BJ (cell line): Measurements from ENCODE around the gene RSPH10B2. TPM values are rescaled to one million over a fixed set of nuclear protein-coding genes. Genes with fewer than 3 reads are reported as not detected.
"Not testable (repeated sequence)": the region's sequence is repeated elsewhere in the genome, so short reads cannot be mapped to it uniquely, and the experiment has no call there.

Source experiments
- CTCF ChIA-PET: fragments of 350-600 bp; formaldehyde crosslinking; extraction: SDS; loops from one replicate; lab custom pipeline; 2021; ENCODE audit warnings: antibody characterized with exemption, inconsistent platforms; lab: Yijun Ruan, JAX
- POLR2A ChIA-PET: fragments of 300-600 bp; sonication (Branson Sonifier 250); formaldehyde crosslinking; extraction: SDS; loops from one replicate; lab custom pipeline; 2021; ENCODE audit warnings: antibody characterized with exemption; lab: Charles Lee
- DNase-seq: peaks from one replicate; pipeline ENCODE4 v3.0.0-alpha.2; 2011; ENCODE audit warnings: low read depth
- H3K27me3 ChIP-seq: 2 replicates; pipeline ENCODE4 v1.6.0; 2011; ENCODE audit warnings: low read length; ENCODE audit not compliant: control insufficient read depth, insufficient read depth
- H3K36me3 ChIP-seq: 2 replicates; pipeline ENCODE4 v1.5.1; 2011; ENCODE audit warnings: low read length; ENCODE audit not compliant: control insufficient read depth, insufficient read depth
- H3K4me3 ChIP-seq: 2 replicates; pipeline ENCODE4 v1.5.1; 2011; ENCODE audit warnings: low read depth, mild to moderate bottlenecking, control low read depth, low read length
- polyA plus RNA-seq: library from polyadenylated mRNA; depleted of rRNA; stranded (reverse); fragments of >200 nt; gene quantifications from 2 replicates; pipeline ENCODE4 v1.2.3, GENCODE V29; 2011
- TF ChIP-seq, protein P1 (sequence below): IDR thresholded peaks from 2 replicates; pipeline ENCODE4 v1.5.1; 2011; ENCODE audit warnings: low read depth, mild to moderate bottlenecking, control low read depth, inconsistent platforms, low read length, moderate library complexity; ENCODE audit not compliant: insufficient read depth

The RSPH10B2 gene
- polyA plus RNA-seq, 1 experiment = not detected

DNA sequence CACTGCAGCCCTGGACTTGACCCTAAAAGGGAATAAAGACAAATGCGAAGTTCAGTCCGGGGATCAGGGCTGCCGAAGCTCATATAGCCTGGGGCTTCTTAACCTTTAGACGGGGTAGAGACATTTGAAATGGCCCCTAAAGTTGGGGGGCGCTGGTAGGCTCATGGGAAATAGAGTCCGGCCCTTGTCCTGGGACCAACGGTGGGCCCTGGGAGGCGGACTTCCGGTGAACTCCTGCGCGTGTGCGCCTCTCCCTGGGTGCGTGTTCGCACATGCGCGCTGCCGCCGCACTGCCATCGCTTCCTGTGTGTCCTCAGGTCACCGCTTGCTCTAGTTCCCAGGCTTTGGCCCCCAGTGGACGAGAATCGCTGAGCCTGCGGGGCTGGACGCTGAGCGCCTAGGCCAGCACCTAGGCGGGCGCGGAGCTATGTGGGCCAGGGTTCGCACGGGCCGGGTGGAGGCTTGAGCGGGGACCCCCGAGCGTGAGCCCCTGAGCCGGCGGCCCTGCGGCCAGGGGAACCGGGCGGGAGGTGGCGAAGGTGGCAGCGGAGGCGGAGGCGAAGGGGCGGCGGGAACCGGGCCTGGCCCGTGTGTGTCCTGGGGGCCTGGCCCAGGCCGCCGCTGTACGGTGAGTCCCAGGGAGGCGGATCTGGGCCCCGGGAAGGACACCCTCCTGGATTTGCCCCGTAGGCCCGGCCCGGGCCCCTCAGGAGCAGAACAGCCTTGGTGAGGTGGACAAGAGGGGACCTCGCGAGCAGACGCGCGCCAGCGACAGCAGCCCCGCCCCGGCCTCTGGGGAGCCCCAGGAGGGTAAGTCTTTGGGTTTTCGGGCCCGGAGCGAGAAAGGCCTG is 24.2 kb upstream of the RSPH10B2 start:
- TF ChIP-seq, protein P1, sequence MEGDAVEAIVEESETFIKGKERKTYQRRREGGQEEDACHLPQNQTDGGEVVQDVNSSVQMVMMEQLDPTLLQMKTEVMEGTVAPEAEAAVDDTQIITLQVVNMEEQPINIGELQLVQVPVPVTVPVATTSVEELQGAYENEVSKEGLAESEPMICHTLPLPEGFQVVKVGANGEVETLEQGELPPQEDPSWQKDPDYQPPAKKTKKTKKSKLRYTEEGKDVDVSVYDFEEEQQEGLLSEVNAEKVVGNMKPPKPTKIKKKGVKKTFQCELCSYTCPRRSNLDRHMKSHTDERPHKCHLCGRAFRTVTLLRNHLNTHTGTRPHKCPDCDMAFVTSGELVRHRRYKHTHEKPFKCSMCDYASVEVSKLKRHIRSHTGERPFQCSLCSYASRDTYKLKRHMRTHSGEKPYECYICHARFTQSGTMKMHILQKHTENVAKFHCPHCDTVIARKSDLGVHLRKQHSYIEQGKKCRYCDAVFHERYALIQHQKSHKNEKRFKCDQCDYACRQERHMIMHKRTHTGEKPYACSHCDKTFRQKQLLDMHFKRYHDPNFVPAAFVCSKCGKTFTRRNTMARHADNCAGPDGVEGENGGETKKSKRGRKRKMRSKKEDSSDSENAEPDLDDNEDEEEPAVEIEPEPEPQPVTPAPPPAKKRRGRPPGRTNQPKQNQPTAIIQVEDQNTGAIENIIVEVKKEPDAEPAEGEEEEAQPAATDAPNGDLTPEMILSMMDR = no peak
- ChIA-PET POLR2A (no interaction called here), CTCF (interaction anchor here (0.6 kb wide), 1 partner anchor 10 kb away, joined by 3 read pairs; no protein-coding TSS in a partner anchor)
- DNase-seq = peak; percentile 55
- Histone ChIP-seq H3K36me3 (peaks cover 2% of the 10 kb centered on the region; the same call in 1 of the 2 replicates), H3K27me3 (no peaks in the 10 kb centered on the region), H3K4me3 (peak overlapping the region; percentile 97)

DNA sequence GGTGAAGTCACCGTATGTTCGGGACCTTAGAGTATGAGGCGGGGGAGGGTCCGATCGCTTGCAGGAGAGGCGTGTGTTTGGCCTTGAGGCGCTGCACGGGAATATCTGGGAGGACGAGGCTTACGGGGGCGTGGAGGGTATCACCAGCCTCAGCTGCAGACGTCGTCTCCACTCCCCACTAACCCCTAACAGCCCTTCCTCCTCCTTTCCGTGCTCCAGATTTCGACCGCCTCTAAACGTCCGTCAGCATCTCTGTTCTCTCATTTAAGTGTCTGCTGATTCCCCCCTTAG is 23.6 kb upstream of the RSPH10B2 start:
- no peak for DNase-seq
- CTCF ChIA-PET = interaction anchor here (0.6 kb wide), 1 partner anchor 9 kb away, joined by 3 read pairs; no protein-coding TSS in a partner anchor
- POLR2A ChIA-PET = no interaction called here
- H3K4me3 ChIP-seq = peak overlapping the region; percentile 97
- TF ChIP-seq, protein P1 = no peak
- no peaks in the 10 kb centered on the region for H3K27me3 ChIP-seq
- peaks cover 2% of the 10 kb centered on the region; the same call in 1 of the 2 replicates for H3K36me3 ChIP-seq

DNA sequence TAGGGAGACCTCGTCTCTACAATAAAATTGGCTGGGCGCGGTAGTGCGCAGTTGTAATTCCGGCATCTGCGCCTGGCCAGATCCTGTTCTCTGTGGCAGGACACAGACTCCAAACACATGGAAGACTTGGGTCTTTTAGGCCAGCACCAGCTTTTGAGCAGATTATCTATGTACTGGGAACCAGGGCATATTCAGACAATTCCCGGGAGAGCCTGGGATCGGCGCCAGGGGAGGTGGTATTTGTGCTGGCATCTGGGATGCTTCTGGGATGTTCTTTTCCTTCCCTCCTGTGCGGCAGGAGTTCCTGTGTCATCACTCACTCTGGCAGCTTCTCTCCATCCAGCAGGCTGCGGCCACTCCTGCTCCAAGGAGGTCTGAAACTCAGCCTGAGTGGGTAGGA is 15.5 kb upstream of the RSPH10B2 start:
- H3K36me3 ChIP-seq, POLR2A ChIA-PET, H3K4me3 ChIP-seq, CTCF ChIA-PET, DNase-seq, H3K27me3 ChIP-seq: not testable (repeated sequence)

DNA sequence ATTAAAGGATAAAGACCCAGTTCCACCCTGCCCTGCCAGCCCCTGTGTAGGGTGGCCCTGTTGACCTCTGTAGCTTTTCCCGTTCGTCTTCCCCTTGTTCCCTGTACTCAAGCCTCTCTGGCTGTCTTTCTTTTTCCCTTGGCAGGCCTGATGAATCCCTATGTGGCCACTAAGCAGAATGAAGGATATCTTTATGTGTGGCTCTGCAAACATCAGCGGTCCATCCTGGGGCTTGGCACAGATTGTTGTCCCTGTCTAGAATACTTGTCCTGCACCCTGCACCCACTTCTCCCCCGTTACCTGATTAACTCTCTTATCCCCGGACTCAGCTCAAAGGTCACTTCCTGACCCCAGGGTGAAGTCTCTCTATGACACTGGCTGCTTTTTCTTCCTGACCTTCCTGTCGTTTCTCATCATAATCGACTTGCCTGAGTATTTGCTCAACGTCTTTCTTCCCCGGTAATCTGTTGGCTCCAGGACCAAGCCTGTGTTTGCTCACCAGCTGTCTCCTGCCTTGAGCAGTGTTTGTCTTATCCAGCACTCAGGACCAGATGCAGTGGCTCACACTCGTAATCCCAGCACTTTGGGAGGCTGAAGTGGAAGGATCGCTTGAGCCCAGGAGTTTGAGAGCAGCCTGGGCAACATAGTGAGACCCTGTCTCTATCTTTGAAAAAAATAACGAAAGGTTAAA is 9.3 kb upstream of the RSPH10B2 start:
- H3K27me3 ChIP-seq, DNase-seq, POLR2A ChIA-PET, H3K36me3 ChIP-seq, H3K4me3 ChIP-seq, CTCF ChIA-PET: not testable (repeated sequence)

DNA sequence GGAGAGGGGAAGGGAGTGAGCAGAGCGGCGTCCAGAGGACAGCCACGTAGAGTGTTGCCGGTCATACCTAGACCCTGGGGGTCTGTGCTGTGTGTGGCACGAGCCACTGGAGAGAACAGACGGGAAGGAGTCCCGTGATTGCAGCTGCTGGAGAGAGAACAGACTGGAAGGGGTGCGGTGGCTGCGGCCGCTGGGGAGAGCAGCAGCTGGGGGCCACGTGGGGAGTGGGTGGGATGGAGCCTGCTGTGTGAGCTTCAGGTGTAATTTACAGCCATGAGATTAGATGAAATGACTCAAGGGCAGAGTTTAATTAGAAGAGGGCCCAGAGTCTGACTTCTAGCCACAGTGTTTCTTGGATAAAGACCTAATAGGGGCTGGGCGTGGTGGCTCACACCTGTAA is 4.6 kb upstream of the RSPH10B2 start:
- DNase-seq, H3K27me3 ChIP-seq, CTCF ChIA-PET, POLR2A ChIA-PET, H3K36me3 ChIP-seq, H3K4me3 ChIP-seq: not testable (repeated sequence)

DNA sequence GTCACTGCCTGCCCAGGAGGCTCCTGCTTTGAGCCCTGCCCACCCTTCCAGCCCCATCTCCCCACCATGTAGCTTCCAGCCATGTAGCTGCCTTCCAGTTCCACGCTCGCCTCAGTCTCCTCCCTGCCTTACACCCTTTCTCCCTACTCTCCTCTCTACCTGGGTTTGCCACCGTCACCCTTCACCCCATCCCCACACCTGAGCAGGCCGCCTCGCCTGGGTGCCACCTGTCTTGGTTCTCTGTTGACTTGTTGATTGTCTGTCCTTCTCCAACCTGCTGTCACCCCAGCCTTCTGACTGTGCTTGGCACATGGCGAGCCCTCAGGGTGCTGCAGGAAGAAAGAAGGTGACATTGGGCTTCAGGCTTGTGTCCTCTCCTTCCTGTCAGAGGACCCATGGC is 3.7 kb upstream of the RSPH10B2 start:
- CTCF ChIA-PET = not testable (repeated sequence)

DNA sequence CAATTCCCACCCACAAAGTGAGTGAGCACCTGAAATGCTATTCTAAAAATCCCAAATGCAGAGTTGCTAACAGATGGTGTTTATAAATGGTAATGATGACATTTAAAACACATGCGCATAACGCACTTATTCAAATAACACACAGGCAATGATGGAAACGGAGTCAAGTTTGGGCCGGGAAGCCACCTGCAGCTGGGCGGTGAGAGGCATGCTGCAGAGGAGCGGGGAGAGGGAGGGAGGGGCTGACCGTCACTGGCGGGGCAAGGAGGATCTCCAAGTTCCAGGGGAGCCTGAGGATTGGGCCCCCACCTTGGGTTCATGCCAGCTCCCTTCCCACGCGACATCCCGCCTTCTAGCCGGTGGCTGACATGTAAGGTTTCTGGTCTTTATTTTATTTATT is 7.3 kb downstream of the RSPH10B2 start:
- CTCF ChIA-PET, POLR2A ChIA-PET, H3K4me3 ChIP-seq, DNase-seq, H3K27me3 ChIP-seq, H3K36me3 ChIP-seq: not testable (repeated sequence)

More for the DNA sequence above, 3.7 kb upstream of the RSPH10B2 start:
- H3K27me3 ChIP-seq, POLR2A ChIA-PET, H3K4me3 ChIP-seq, DNase-seq, H3K36me3 ChIP-seq: not testable (repeated sequence)

DNA sequence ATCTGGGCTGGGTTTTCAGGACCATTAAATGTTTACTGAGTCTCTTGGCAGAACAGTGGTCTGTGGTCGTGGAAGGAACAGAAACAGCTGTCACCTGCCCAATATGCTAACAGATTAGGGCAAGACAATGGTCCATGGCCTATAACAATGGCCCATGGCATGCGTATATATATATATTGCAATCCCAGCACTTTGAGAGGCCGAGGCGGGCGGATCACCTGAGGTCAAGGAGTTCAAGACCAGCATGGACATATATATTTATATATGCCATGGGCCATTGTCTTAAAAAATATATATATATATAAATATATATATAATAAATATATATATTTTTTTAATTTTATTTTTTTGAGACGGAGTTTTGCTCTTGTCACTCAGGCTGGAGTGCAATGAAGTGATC is 27.7 kb downstream of the RSPH10B2 start:
- H3K4me3 ChIP-seq, DNase-seq, POLR2A ChIA-PET, CTCF ChIA-PET, H3K36me3 ChIP-seq, H3K27me3 ChIP-seq: not testable (repeated sequence)

DNA sequence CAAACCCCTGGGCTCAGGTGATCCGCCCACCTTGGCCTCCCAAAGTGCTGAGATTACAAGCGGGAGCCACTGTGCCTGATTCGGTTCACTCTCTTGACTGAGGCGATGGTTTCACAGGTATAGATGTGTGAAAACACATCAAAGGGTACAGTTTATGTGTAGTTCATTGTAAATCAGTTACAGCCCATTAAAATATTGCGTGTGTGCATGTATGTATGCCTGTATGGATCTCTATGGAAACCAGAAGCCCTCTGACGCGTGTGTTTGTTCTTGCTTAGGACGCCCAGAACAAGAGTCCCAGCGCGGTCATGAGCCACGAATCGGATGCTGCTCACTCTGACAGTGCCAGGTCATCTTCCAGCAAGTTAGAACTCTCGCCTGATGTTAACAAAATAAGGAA is 35.5 kb downstream of the RSPH10B2 start:
- H3K36me3 ChIP-seq, DNase-seq, POLR2A ChIA-PET, H3K4me3 ChIP-seq, CTCF ChIA-PET, H3K27me3 ChIP-seq: not testable (repeated sequence)

DNA sequence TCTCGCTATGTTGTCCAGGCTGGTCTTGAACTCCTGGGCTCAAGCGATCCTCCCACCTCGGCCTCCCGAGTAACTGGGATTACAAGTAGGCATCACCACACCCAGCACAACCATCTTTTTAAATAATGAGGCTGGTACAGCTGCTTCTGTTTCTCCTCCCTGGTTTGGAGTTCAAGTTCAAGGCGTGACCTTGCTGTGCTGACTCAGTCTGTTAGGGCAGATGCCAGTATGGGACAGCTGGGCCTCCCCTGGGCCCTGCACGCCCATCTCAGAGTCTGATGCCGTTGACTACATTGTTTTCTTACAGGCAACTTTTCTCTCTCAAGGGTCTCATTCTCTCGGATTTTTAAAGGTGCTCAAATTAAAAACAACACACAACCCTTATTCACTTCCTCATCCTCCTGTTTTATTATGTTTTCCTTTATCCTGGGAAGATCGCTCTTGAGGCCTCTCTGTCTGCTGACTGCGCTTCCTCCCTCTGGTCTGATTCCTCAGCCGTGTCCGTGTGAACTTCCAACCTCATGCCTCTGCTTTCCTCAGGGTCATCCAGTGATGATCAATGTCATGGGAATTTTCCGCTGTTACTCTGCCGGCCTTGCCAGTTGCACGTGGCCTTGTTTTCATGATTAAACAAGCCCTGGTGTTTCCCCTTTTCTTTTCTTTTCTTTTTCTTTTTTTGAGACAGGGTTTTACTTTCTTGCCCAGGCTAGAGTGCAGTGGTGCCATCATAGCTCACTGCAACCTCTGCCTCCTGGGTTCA is 38.4 kb downstream of the RSPH10B2 start:
- DNase-seq, H3K27me3 ChIP-seq, H3K36me3 ChIP-seq, CTCF ChIA-PET, H3K4me3 ChIP-seq, POLR2A ChIA-PET: not testable (repeated sequence)
